H1 (cell line): ENCODE results near the gene GOLGA8A. TPM values are rescaled to one million over a fixed set of nuclear protein-coding genes. Genes with fewer than 3 reads are reported as not detected.

ENCODE experiments used
- CTCF ChIA-PET: fragments of 300-600 bp; sonication (Branson Sonifier 250); formaldehyde crosslinking; loops from one replicate; lab custom pipeline; 2021; ENCODE audit not compliant: partially characterized antibody; lab: Charles Lee
- POLR2A ChIA-PET: fragments of 300-600 bp; sonication (Branson Sonifier 250); formaldehyde crosslinking; loops from one replicate; lab custom pipeline; 2021; ENCODE audit warnings: inconsistent platforms; ENCODE audit not compliant: partially characterized antibody; lab: Charles Lee
- DNase-seq, 2 experiments: peaks; one replicate each; pipeline versions ENCODE4 v3.0.0 to v3.0.0-alpha.2; 2010 to 2022; ENCODE audit warnings: low spot score in 2 of 2, low read depth in 1 of 2, mixed read lengths in 1 of 2
- FAIRE-seq: peaks from 2 replicates; lab custom pipeline; 2011; peaks lifted over from hg19 to GRCh38; lab: Jason Lieb, UNC
- H2AFZ ChIP-seq: 2 replicates; pipeline ENCODE4 v1.8.1; 2012; ENCODE audit warnings: low read length, inconsistent platforms
- H2AK5ac ChIP-seq: 2 replicates; pipeline ENCODE4 v1.6.1; 2013; ENCODE audit warnings: low read depth, low read length
- H2BK120ac ChIP-seq: replicated peaks from 2 replicates; pipeline ENCODE3; 2013; ENCODE audit warnings: low read depth, low read length, inconsistent platforms
- H2BK12ac ChIP-seq: 2 replicates; pipeline ENCODE4 v1.6.1; 2013; ENCODE audit warnings: low read depth, low read length
- H2BK15ac ChIP-seq: 2 replicates; pipeline ENCODE4 v1.6.1; 2013; ENCODE audit warnings: low read length
- H2BK20ac ChIP-seq: 2 replicates; pipeline ENCODE4 v1.6.1; 2013; ENCODE audit warnings: low read length
- H2BK5ac ChIP-seq: 2 replicates; pipeline ENCODE4 v1.6.1; 2013; ENCODE audit warnings: low read depth, low read length
- H3K14ac ChIP-seq: 2 replicates; pipeline ENCODE4 v1.6.1; 2013; ENCODE audit warnings: inconsistent platforms; ENCODE audit not compliant: insufficient read length
- H3K18ac ChIP-seq: 2 replicates; pipeline ENCODE4 v1.6.1; 2013; ENCODE audit warnings: low read length; ENCODE audit errors: extremely low read depth
- H3K23ac ChIP-seq: 2 replicates; pipeline ENCODE4 v1.6.1; 2013; ENCODE audit warnings: inconsistent platforms; ENCODE audit not compliant: insufficient read length
- H3K23me2 ChIP-seq: 2 replicates; pipeline ENCODE4 v1.6.1; 2013; ENCODE audit warnings: low read depth, low read length
- H3K27ac ChIP-seq: 2 replicates; pipeline ENCODE4 v1.6.1; 2011; ENCODE audit warnings: low read depth, low read length, inconsistent platforms
- H3K27me3 ChIP-seq, 4 experiments: replicated peaks in 1 of 4; 1 replicate in 1 of 4; 2 replicates in 3 of 4; pipeline versions ENCODE4 v1.6.1 to v1.8.1; 2011 to 2013; ENCODE audit warnings: low read length in 3 of 4, mild to moderate bottlenecking in 3 of 4, inconsistent platforms in 2 of 4, mixed read lengths in 2 of 4, moderate library complexity in 1 of 4; ENCODE audit not compliant: control insufficient read depth in 3 of 4, insufficient read depth in 3 of 4; ENCODE audit errors: extremely low read depth in 1 of 4
- H3K36me3 ChIP-seq, 4 experiments: 2 replicates each; pipeline versions ENCODE4 v1.6.1 to v1.8.1; 2011 to 2013; ENCODE audit warnings: mild to moderate bottlenecking in 4 of 4, low read length in 3 of 4, moderate library complexity in 2 of 4, control low read depth in 1 of 4, inconsistent platforms in 1 of 4; ENCODE audit not compliant: insufficient read depth in 4 of 4, control insufficient read depth in 2 of 4
- H3K4ac ChIP-seq: replicated peaks from 2 replicates; pipeline ENCODE3; 2013; ENCODE audit warnings: low read length, low read depth, mixed read lengths, inconsistent platforms; ENCODE audit not compliant: insufficient read length
- H3K4me1 ChIP-seq, 4 experiments: replicated peaks in 1 of 4; 1 replicate in 1 of 4; 2 replicates in 3 of 4; pipeline versions ENCODE4 v1.6.1 to v1.8.1; 2011 to 2013; ENCODE audit warnings: low read length in 3 of 4, inconsistent platforms in 2 of 4, mixed read lengths in 1 of 4; ENCODE audit not compliant: insufficient read depth in 4 of 4, control insufficient read depth in 3 of 4
- H3K4me2 ChIP-seq, 2 experiments: 2 replicates each; pipeline versions ENCODE4 v1.6.1 to v1.8.1; 2011 to 2013; ENCODE audit warnings: low read depth in 2 of 2, low read length in 2 of 2, control low read depth in 1 of 2, inconsistent platforms in 1 of 2, mild to moderate bottlenecking in 1 of 2; ENCODE audit not compliant: insufficient read depth in 1 of 2
- H3K4me3 ChIP-seq, 4 experiments: fragments of 200-600, 300-600 bp in 1 of 4; sonication (generic), shearing (Covaris generic), sonication (Bioruptor Twin) in 1 of 4; 2 replicates each; pipeline versions ENCODE4 v1.5.1 to v1.8.1; 2011 to 2016; ENCODE audit warnings: low read length in 4 of 4, low read depth in 3 of 4, control low read depth in 2 of 4, inconsistent platforms in 2 of 4, mild to moderate bottlenecking in 2 of 4, mixed read lengths in 1 of 4, moderate library complexity in 1 of 4; ENCODE audit not compliant: insufficient read depth in 2 of 4; ENCODE audit errors: extremely low read depth in 1 of 4
- H3K56ac ChIP-seq: replicated peaks from 2 replicates; pipeline ENCODE3; 2013; ENCODE audit warnings: low read depth, mild to moderate bottlenecking, mixed read lengths, low read length, inconsistent platforms; ENCODE audit not compliant: insufficient read length
- H3K79me1 ChIP-seq: 2 replicates; pipeline ENCODE4 v1.6.1; 2013; ENCODE audit warnings: low read depth, low read length, control low read depth
- H3K79me2 ChIP-seq, 2 experiments: 2 replicates each; pipeline versions ENCODE4 v1.6.1 to v1.8.1; 2012 to 2013; ENCODE audit warnings: low read length in 2 of 2, mild to moderate bottlenecking in 2 of 2, inconsistent platforms in 1 of 2; ENCODE audit not compliant: insufficient read depth in 2 of 2, control insufficient read depth in 1 of 2
- H3K9ac ChIP-seq, 4 experiments: replicated peaks in 1 of 4; 1 replicate in 1 of 4; 2 replicates in 3 of 4; pipeline versions ENCODE4 v1.6.1 to v1.8.1; 2011 to 2013; ENCODE audit warnings: low read depth in 3 of 4, low read length in 3 of 4, control low read depth in 2 of 4, mild to moderate bottlenecking in 2 of 4, moderate library complexity in 2 of 4, inconsistent platforms in 1 of 4; ENCODE audit errors: extremely low read depth in 1 of 4
- H3K9me3 ChIP-seq, 2 experiments: 2 replicates each; pipeline versions ENCODE4 v1.6.1 to v1.8.1; 2012 to 2013; ENCODE audit warnings: mild to moderate bottlenecking in 2 of 2, moderate library complexity in 2 of 2, control low read depth in 1 of 2, inconsistent platforms in 1 of 2, low read depth in 1 of 2, low read length in 1 of 2, mixed read lengths in 1 of 2; ENCODE audit not compliant: insufficient read depth in 2 of 2
- H4K20me1 ChIP-seq, 2 experiments: replicated peaks in 1 of 2; 2 replicates each; pipeline versions ENCODE3 to v1.8.1; 2011 to 2013; ENCODE audit warnings: inconsistent platforms in 2 of 2, low read length in 2 of 2, mild to moderate bottlenecking in 1 of 2; ENCODE audit not compliant: insufficient read depth in 2 of 2, control insufficient read depth in 1 of 2
- H4K5ac ChIP-seq: 2 replicates; pipeline ENCODE4 v1.6.1; 2013; ENCODE audit warnings: low read length, low read depth, mixed read lengths, inconsistent platforms; ENCODE audit not compliant: insufficient read length
- H4K8ac ChIP-seq: 2 replicates; pipeline ENCODE4 v1.8.0; 2013; ENCODE audit warnings: mild to moderate bottlenecking, moderate library complexity, low read length, inconsistent platforms; ENCODE audit not compliant: insufficient read depth; ENCODE audit errors: extremely low read depth
- H4K91ac ChIP-seq: replicated peaks from 2 replicates; pipeline ENCODE3; 2013; ENCODE audit warnings: low read length, mixed read lengths, inconsistent platforms; ENCODE audit not compliant: insufficient read length
- BACH1 ChIP-seq: IDR thresholded peaks from 2 replicates; pipeline ENCODE4 v1.6.1; 2012; ENCODE audit warnings: low read length, improper control_type of control experiment
- BRCA1 ChIP-seq: IDR thresholded peaks from 2 replicates; pipeline ENCODE4 v1.6.1; 2012; ENCODE audit warnings: low read depth, low read length, improper control_type of control experiment
- CTCF ChIP-seq, 3 experiments: IDR thresholded peaks; 1 replicate in 2 of 3; 2 replicates in 1 of 3; pipeline versions ENCODE4 v1.5.1 to v1.6.1; 2011; ENCODE audit warnings: low read length in 3 of 3, mild to moderate bottlenecking in 3 of 3, inconsistent platforms in 2 of 3, low read depth in 1 of 3, moderate library complexity in 1 of 3; ENCODE audit not compliant: insufficient read depth in 1 of 3; ENCODE audit errors: control extremely low read depth in 1 of 3
- E2F6 ChIP-seq: IDR thresholded peaks from 2 replicates; pipeline ENCODE4 v1.6.1; 2012; ENCODE audit warnings: inconsistent platforms
- KDM4A ChIP-seq: IDR thresholded peaks from one replicate; pipeline ENCODE4 v1.7.1; 2012; ENCODE audit warnings: low read depth, mild to moderate bottlenecking, moderate library complexity, low read length, inconsistent platforms; ENCODE audit not compliant: severe bottlenecking
- MAX ChIP-seq: IDR thresholded peaks from 2 replicates; pipeline ENCODE4 v1.6.1; 2012; ENCODE audit warnings: inconsistent platforms
- PHF8 ChIP-seq: fragments of 200-600 bp; sonication (generic); conservative IDR thresholded peaks from 2 replicates; pipeline ENCODE4 v1.7.1; 2012; ENCODE audit warnings: low read depth, mild to moderate bottlenecking, inconsistent platforms, low read length, moderate library complexity
- POLR2AphosphoS5 ChIP-seq: IDR thresholded peaks from 2 replicates; pipeline ENCODE4 v1.6.1; 2011; ENCODE audit warnings: low read depth, low read length
- SP4 ChIP-seq: IDR thresholded peaks from 2 replicates; pipeline ENCODE4 v1.6.1; 2012; ENCODE audit warnings: low read length, inconsistent platforms
- WGBS, 2 experiments: shearing (Covaris generic) in 1 of 2; methylation state at CpG; one replicate each; pipeline versions ENCODE4 v1.1.6 to v1.1.7; 2013 to 2015; ENCODE audit warnings: low lambda C conversion rate in 2 of 2, mixed read lengths in 2 of 2, inconsistent platforms in 1 of 2, low coverage in 1 of 2, missing lambda C conversion rate in 1 of 2; ENCODE audit not compliant: insufficient replicate concordance in 2 of 2, insufficient coverage in 1 of 2, insufficient read length in 1 of 2; ENCODE audit errors: extremely low coverage in 1 of 2, missing lambda C conversion rate in 1 of 2; 5-methylcytosine and 5-hydroxymethylcytosine counted together
- polyA plus RNA-seq, 7 experiments: library from polyadenylated mRNA; depleted of rRNA in 3 of 7; stranded (reverse) in 5 of 7; unstranded in 2 of 7; fragments of >200 nt in 5 of 7; fragments of 200-250 nt in 2 of 7; gene quantifications; 1 replicate in 5 of 7; 2 replicates in 1 of 7; 4 replicates in 1 of 7; pipeline versions ENCODE4 v1.2.1 to v1.2.3, GENCODE V29; 2011 to 2013; ENCODE audit warnings: missing spikeins in 2 of 7, mixed read lengths in 2 of 7
- total RNA-seq: library from RNA; stranded (reverse); fragmentation: NEBNext Ultra II Directional; extraction: Animal tissue kit (Norgen Biotek cat#: 25700); gene quantifications from 2 replicates; pipeline ENCODE4 v1.2.1, GENCODE V29; 2021

Gene GOLGA8A
- total and polyA plus RNA-seq, 2 of the 8 experiments (the other 6 are each of a cell fraction or from before 2014, with no cell fraction given) = 5.5 to 20.0 TPM

DNA sequence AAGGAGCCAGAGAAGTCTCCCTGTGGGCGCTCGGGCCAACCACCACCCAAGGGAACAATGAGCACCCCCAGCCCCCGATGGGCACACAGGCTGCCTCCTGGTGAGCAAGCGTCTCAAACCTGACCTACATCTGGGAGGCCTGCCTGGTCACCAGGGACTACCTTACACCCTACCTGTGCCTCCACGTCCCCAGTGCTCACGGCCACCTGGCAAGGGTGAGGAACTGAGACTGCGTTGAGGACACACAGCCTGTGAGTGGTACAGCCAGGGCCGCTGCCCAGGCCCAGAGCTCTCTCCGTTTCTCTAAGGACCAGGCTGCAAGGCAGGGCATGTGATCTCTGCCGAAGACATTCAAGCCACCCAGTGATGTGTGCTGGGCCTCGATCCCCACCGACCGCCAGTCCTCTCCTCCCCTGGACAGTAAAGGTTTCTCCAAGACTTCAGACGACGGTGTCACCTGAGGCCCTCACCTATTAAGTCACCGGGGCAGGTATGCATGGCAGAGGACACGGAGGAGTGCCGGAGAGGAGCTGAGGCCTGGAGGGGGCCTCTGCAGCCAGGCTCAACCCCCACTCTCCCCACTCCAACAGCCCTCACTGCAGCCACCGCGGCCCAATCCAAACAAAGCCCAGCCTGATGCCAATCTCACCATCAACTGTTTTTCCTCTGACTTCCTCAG lies 2.8 kb downstream of the GOLGA8A start:
- peaks cover 2% of the 10 kb centered on the region; the same call in 1 of the 2 replicates for H3K23me2 ChIP-seq
- H2BK120ac ChIP-seq = no peak overlapping the region
- no peak overlapping the region for H3K27ac ChIP-seq
- no peak overlapping the region for H3K4me3 ChIP-seq
- no peak overlapping the region for H3K4me2 ChIP-seq
- H4K91ac ChIP-seq = no peak overlapping the region
- H2BK15ac ChIP-seq = no peak overlapping the region
- 94% methylated on average over 17 of the region's 20 CpGs; no CpG with 5 or more reads in 1 of the 2 experiments for WGBS, 2 experiments
- FAIRE-seq = no peak
- H3K79me2 ChIP-seq = no peaks in the 10 kb centered on the region
- H3K9me3 ChIP-seq = peaks cover 0 to 5% of the 10 kb centered on the region in 2 experiments; a peak in 2 of 4 replicates
- H3K9ac ChIP-seq = no peak overlapping the region
- no peaks in the 10 kb centered on the region; a peak in 1 of 7 replicates for H3K4me1 ChIP-seq
- H4K8ac ChIP-seq = no peak overlapping the region
- no peak overlapping the region for H2AK5ac ChIP-seq
- H3K4ac ChIP-seq = no peak overlapping the region
- ChIA-PET CTCF (interaction anchor here (0.6 kb wide), 1 partner anchor 71 kb away, joined by 6 read pairs; no protein-coding TSS in a partner anchor), POLR2A (no interaction called here)
- H3K14ac ChIP-seq = no peak overlapping the region
- H3K23ac ChIP-seq = no peak overlapping the region
- H3K18ac ChIP-seq = no peak overlapping the region
- no peak overlapping the region for H2BK12ac ChIP-seq
- no peaks in the 10 kb centered on the region for H4K20me1 ChIP-seq
- no peaks in the 10 kb centered on the region; a peak in 1 of 8 replicates for H3K36me3 ChIP-seq
- H3K56ac ChIP-seq = no peak overlapping the region
- no peak overlapping the region for H2AFZ ChIP-seq
- DNase-seq = no peak
- H4K5ac ChIP-seq = no peak overlapping the region
- H2BK5ac ChIP-seq = no peak overlapping the region
- peaks cover 10 to 33% (median 25%) of the 10 kb centered on the region in 4 experiments for H3K27me3 ChIP-seq
- no peak overlapping the region for H2BK20ac ChIP-seq
- H3K79me1 ChIP-seq = no peaks in the 10 kb centered on the region
- no peak for TF ChIP-seq BRCA1
- TF ChIP-seq CTCF (IDR thresholded peaks at IDR 0.05; ENCODE audit: control extremely low read depth in 1 of 3, insufficient read depth in 1 of 3, low read depth in 1 of 3, low read length in 3 of 3) = no peak
- no peak for TF ChIP-seq MAX
- no peak for TF ChIP-seq BACH1
- no peak for TF ChIP-seq POLR2AphosphoS5
- no peak for TF ChIP-seq E2F6
- no peak for TF ChIP-seq SP4
- no peak for TF ChIP-seq PHF8
- TF ChIP-seq KDM4A = no peak
